Measurements from ENCODE around the gene GPRIN2.

GPRIN2 gene

DNA sequence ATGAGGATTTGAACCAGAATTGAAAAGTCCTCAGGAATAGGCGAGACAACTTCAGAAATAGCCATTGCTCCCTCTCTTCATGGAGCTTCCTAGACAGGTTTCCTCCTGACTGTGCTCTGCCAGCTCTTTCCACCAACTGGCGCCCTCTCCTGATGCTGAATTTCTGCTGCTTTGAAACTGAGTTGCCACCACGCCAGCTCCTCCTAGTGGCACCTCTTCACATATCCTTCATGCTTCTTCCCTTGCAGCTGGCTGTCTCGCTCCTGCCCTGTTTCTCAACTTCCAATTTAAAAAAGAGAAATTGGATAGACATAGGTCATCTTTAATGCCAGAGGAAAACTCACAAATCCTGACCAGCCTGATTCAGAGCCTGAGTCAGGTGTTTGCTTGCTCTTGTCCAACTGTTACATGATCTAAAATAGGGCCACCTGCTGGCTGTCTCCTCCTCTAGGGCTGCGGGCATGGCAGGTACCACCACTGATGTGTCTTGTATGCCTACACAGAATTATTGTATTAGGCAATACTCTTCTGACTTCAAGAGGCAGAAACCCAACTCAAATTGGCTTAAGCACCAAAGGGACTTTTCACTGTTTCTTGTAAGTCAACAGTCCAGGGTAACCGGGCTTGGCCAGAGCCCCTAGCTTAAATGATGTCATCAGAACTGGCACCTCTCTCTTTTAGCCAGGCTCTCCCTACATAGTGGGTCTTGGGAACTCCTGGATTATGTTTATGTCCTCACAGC lies 9.3 kb upstream of the GPRIN2 start:
- peak; percentile 65 for DNase-seq

DNA sequence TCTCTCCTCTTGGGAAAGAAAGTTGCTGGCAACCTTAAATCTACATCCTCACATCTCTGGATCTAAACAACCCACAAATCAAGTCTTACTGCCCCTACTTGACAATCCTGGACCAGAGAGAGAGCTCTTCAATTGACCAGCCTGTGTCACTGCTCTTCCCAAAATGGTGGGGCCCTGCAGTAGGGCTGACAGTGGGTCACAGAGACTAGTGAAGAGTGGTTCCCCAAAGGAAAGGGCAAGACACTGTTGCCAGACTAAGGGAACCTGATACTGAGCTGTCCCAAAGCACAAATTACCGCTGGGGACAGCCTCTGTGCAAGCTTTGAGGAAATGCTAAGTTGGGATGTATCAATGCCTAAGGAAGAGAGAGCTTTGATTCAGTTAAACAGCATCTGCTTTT lies 4.5 kb upstream of the GPRIN2 start:
- DNase-seq = no peak

DNA sequence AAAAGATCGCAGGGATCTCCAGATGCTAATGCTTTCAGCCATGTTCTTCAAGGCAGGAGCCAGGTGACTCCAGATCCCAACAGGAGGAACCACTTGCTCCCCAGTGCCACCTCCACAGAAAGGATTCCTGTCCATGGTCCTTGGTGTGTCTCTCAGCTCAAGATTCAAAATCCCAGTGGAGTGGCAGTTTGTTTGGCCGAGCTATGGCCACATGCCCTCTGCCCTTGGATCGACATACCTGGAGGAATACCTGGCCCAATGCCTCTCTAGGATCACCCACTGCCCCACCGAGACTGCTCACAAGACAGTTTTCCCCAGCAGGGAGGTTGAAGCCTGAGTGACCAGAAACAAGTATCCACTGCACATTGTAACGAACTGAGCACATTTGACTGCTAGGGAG lies 3.9 kb upstream of the GPRIN2 start:
- DNase-seq = no peak

DNA sequence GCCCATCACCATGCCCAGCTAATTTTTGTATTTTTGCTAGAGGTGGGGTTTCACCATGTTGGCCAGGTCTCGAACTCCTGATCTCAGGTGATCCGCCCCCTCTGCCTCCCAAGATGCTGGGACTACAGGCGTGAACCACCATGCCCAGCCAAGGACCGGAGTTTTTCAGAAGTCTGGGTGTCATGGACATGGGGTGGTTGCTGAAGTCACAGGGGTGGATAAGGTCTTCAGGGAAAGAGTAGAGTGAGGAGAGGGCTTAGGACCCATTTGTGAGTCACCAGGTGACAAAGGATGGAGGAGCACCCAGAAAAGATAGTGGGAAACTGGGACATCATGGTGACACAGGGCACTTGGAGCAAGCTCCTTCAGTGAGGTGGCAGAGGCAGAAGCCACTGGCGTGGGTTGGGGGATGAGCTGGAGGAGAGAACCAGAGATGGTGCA lies 2.8 kb upstream of the GPRIN2 start:
- DNase-seq = no peak

DNA sequence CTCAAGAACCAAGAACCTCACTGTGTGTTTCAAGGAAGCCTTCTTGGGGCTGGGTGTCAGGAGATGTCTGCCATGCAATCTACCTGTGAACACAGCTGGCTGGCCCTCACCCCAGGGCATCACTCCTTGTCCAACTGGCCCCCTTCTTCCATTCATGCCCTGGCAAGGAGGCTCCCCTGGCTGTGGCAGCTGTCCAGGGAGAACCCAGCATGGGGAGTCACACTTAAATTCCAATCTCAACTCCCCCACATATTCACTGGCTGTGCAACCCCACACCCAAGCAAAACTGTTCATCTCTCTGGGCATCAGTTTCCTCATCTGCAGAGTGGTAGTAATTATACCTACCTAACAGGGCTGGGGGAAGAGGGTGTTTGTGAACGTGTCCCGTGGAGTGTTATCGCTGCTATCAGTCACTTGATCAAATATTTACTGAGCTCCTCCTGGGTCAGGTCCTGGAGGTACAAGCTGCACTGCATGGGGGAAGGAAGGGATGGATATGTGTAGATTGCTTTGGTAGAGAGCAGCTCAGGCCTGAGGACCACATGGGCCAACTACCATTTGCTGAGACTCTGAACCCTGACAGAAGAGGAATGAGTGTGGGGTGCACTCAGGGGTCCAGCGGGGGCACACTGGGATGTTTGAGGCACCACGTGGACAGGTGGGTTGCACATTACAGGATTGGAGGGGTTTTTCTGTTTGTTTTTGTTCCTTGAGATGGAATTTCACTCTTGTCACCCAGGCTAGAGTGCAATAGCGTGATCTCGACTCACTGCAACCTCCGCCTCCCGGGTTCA lies 2.1 kb upstream of the GPRIN2 start:
- no peak for DNase-seq

DNA sequence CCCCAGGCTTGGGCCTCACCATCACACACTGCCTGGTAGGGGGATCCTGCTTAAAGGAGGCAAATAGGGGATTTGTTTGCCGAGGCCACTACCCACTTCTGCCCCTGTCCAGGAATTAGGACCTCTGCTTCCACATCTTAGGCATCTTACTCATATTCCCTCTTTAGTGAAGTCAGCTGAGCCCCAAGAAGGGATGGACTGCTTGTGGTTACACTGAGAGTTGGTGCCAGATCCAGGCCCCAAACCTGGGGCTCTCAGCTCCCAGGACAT lies 1.6 kb upstream of the GPRIN2 start:
- no peak for DNase-seq

DNA sequence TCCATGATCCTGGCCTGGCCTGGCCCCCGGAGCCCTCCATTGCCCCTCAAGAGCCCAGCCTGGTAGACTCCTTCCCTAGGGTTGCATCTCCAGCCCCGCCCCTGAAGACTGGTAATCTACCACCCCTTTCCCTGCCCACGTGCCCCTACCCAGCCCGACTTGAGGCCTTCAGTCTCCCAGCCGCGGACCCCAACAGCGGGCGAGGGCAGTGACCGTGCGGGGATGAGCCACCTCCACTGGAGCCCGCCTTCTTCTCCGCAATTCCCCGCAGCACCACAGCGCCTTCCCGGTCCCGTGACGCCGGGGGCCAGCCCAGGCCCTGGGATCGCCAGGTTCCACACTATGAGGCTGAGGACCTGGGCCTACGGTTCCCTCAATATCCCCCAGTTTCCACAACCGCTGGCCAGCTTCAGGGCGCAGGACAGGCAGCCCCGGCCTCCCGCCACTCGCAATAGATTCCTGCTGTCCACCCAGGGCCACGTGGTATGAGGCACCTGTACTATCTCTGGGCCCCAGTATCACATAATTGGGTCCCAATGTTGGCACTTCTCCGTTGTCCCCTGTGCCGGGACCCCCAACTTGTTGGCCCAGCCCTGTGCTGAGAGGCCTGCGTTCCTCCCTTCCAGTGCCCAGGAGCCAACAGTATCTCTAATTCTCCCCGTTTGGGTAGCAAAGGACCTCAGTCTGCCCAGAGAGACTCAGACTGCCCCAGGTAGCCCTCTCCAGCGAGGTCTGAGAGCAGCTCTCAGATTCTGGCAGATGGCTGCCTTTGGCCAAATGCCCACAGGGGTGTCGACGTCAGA lies 1.1 kb upstream of the GPRIN2 start:
- no peak for DNase-seq

DNA sequence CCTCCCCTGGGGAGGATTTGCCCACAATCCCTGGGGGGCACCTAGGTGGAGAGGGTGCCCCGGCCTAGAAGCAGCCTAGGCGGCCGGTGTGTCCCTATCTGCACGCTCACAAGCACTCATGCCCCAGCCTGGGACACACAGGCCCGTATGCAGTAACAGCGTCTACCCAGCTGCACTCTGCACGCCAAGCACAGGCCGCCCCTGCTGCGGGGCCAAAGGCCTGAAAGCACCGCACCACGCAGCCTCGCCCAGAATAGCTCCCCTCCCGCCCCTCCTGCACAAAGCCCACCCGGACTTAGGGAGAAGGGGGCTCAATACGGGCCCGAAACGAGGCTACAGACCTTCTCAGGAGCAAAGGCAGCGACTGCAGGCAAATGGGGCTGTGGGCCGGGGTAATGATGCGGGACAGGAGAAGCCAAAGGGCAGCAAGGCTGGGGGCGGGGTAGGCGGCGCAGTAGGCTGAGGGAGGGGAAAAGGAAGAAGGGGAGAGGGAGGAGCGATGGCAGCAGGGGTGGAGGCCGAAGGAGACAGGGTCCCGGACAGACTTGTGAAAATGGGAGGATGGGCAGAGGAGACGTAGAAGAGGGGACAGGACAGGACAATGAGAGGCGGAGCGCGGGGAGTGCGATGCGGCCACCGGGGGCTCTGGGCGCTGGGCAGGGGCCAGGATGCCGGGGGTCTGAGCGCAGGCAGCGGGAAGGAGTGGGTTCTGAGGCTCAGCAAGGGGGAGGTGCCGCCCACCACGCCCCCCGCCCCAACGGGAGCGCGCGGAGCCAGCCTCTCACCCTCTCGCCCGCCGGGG lies 544 bp downstream of the GPRIN2 start:
- no peak for DNase-seq

DNA sequence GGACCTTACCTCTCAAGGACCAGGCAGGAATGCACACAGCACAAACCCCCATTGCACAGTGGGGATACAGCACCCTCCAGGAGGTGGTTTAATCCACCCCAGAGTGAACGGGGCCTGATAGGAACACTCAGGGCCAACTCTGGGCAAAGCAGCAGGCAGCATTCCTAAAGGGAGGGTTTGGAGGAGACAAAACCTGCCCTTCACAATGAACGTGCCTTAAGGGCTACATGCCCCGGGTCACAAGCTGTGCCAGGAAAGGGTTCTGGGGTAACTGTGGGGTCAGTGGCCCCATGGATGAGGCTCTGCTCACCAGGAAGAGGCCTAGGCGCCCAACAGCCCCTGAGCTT lies 1.1 kb downstream of the GPRIN2 start:
- DNase-seq = no peak

DNA sequence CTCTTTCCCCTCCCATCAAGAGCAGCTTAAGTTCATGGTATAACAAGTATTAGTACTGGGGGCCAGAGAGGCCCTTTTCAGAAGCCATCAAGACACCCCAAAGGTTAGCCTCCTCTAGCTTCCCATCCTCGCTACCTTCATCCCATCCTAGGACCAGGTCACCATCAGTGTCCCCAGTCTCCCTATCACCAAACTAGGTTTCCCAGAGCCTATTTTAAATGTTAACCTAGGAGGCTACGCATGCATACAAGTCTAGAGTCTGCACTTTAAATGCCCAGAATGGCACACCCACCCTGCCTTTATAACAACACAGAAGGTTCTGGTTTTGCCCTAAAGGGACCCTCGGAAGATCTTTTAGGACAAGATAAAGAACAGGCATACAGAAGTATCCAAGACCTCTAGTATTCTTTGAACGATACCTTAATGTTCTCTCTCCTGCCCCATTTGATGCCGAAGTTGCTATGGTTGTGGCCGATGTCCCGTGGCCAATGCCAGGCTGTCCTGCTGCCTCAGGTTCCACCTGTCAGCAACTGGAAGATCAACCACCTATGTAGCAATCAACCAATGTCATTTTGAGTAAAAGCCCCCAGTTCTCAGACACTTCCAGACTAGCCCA lies 2.2 kb downstream of the GPRIN2 start:
- DNase-seq = no peak

DNA sequence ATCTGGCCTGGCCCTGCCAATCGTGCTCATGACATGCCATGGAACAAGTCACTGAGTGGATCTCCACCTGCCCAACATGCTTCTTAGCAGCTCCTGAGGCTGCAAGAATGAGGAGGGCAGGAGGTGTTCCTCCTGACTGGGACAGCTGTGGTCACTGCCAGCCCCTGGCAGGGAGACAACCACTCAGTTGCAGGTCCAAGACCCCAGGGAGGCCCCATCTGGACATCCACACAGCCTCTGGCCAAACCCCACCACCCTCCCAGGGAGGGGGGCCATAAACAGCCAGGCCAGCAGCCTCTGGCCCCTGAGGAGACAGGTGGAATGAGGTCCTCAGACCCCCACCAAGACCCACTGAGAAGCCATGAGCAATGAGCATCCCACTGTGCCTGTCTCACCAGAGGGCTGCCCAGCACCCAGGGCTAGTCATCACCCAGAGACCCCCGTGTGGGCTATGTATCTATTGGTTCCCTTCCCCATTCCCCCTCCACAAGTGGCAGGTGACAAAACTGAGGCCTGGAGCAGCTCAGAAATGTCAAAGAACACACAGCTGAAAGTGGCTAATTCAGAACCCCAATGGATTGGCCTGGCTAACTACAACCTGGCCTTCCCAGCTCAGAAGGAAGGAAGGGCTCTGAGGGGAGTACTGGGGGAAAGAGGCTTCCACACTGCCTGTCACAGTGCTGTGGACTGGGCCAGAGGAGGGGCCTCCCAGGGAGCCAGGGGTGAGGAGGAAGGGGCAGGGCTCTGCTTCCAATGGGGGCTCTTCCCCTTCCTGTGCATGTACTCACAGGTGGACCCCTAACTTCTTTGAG lies 3.0 kb downstream of the GPRIN2 start:
- no peak for DNase-seq

DNA sequence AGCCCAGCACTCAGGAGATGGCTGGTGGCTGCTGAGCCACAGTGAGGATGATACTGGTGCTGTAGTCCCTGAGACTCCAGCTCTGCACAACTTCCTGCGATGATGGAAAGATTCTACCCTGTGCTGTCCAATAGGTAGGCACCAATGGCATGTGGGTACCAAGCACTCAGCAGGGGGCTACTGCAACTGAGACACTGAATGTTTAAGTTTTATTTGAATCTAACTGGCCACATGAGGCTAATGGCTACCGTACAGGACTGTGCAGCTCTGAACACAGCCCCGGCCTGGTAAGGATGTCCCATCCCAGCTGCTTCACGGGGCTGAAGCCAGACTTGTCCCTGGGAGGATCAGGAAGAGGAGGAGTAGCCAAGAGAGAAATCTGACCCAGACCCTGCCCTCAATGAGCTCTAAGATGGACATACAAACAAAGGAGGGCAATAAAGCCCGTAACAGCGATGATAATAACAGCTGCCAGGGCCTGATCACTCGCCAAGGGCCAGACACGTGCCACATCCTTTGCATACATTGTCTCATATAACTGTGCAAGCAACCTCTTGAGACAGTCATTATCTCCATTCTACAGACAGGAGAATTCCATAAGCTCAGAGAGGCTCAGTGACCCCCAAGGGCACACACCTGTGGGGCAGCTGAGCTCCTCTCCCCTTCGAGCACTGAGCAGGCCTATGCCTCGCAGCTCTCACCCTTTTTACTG lies 3.8 kb downstream of the GPRIN2 start:
- DNase-seq = no peak

DNA sequence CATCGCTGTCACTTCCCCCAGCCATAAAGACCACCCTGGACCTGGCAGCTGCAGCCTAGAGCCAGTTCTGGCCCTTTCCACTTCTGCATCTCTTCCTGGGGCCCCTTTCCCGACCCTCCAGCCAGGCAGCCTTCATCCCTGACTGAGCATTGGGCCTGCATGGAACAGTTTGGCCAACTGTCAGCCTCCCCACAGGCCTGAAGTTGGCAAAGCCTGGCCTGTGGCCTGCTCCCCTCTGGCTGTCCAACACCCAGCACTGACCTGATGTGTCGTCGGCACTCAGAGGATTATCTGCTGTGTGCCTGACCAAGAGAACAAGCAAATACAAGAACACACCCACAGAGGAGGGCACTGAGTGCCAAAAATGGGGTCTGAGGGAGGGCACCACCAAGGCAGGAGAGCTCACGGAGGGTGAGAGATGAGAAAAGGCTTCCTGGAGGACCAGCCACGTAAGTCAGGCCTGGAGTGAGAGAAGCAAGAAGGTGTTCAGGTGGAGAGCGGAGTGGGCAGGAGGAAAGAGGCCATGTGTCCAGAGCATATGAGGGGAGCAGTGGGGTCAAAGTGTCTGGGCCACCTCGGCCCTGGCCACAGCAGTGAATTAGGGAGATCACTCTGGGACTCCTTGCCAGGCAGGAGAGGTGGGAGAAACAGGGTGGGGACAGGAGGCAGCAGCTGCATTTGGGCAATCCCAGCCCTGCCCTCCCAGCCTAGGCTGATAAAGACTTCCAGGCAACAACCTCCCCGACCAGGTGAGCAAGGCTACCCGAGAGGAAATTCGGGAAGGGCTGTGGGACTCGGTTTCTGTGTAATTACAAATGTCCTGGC lies 4.5 kb downstream of the GPRIN2 start:
- DNase-seq = no peak

DNA sequence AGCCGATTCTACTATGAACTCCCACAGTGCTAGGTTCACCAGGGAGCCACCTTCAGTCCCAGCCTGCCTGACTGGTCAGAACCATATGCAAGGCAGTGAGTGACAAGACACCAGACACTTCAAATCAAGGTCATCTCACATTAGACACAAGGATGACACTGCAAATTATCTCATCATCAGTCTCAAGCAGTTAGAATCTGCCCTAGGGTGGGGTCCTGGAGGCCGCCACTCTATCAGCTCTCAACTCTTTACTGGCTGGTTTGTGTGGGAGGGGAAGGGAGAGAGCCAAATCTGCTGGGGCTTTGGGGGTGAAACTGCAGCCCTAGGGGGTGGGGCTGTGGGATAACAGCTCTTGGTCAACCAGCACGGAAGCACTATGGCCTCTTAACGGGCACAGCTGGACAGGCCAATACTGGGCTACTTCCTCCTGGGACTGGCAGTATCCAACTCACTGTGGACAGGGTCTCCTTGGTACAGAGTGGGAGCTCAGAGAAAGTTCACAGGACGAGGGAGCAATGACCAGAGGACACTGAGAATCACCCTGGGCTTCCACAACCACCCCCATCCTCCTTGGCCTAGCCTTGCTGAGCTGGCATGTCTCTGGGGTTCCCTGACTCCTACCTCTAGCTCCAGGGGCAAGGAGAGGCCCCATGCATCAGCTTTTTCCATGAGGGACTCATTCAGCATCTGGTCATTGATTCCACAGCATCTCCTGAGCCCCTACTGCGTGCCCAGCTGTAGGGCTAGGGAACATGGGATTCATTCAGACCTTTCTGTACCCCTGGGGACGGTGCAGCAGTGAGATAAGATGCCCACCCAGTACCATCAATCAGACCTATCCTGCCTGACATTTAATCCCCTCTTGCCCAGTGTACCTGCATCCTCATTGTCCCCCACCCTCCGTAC lies 5.4 kb downstream of the GPRIN2 start:
- DNase-seq = peak; percentile 44

DNA sequence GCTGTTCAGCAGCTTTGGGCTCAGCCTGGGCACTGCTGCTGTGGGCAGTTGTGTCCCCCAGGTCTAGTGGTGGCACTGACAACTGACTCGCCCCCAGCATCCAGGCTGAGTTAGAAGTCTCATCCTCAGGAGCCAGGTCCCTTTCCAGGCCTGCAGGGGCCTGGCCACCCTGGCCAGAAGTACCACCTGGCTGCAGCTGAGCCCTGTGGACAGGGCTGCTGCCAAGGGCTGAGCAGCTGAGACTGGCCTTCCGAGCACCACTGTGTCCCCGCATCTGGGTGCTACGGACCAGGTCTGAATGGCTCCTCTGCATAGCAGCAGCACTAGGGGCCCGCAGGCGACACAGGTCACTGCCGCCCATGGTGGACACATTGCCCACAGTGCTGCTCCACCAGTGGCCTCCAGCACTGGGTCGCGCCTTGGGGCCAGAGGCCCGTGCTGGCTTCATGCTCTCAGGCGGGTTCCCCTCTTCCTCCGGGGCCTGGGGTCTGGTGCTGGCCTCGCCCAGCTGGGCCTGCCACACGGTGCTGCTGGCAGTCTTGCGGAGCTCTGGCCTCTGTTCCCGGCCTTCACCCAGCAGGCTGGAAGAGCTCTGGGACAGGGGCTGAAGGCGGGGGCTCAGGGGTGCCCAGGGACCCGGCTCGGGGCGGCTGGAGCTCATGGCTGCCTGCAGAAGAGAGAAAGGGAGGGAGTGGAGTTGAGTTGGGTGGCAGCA lies 6.2 kb downstream of the GPRIN2 start:
- DNase-seq = no peak

DNA sequence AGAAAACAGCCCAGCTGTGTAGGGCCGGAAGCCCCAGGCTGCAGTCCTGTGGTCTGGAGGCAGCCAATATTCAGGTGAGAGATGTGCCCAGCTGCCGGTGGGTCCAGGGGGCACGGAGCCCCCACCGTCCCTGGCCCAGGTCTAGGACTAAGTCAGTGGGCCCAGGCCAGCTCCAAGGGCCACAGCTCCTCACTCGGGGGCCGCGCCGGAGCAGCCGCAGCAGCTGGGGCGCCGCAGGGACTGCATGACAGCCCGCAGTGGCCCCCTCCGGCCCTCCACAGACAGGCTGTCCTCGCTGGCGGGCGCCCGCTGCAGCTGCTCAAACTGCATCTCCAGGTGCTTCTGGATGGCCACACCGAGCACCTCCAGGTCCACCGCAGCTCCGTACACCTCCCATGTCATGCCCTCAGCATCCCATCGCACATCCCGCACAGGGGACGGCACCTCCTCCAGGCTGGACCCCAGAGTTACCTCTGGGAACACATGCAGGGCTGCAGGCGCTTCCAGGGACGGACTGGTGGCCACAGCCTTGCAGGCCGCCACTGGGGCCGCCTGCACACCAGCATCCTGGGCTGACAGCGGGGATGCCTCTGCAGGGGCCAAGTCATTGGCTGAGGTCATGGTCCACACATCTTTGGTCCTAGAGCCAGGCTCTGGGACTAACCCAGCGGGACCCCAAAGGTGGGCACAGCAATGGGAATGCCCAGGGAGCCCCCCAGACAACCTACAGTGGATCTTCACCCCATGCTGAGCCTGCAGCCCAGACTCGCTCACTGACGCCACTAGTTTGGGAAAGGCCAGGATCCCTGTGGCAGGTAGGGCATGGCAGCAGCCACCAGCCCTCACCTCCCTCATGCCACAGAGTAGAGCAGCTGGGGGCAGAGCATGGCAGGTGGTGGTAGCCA lies 7.0 kb downstream of the GPRIN2 start:
- DNase-seq = no peak

DNA sequence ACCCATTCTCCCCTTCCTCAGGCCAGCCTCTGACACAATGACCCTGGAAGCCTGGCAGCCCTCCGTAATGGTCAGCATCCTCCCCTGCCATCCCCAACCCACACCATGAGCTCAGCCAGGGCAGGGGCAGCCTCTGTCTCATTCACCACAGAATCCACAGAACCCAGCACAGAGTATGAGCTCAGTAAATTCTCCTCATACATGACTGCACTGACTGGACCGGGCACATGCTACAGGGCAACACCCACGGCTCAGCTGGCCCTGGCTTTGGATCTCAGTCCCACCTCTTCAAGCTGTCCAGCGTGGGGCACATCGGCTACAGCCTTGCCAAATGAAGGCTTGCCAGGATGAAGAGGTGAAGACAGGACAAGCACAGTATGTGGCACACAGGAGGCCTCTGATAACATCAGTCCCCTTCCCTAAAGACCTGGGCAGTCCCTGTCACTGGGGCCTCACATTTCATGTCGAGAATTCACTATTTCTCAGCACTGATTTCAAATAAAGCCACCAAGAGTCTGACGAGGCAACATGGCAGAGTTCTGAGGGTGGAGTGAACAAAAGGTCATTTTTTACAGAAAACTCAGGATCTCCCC lies 7.9 kb downstream of the GPRIN2 start:
- DNase-seq = no peak

Measured in hematopoietic multipotent progenitor cell treated with erythropoietin and hydrocortisone succinate and interleukin-3 and kit ligand, for 8 days (in vitro differentiated cells).